ENCODE results near the gene CCDC87.
"Not testable (repeated sequence)": the region's sequence is repeated elsewhere in the genome, so short reads cannot be mapped to it uniquely, and the experiment has no call there.

Gene CCDC87

GRCh38 chr11:66548774-66549630 is 43.9 kb downstream of the CCDC87 start:
- no peak for DNase-seq

DNA sequence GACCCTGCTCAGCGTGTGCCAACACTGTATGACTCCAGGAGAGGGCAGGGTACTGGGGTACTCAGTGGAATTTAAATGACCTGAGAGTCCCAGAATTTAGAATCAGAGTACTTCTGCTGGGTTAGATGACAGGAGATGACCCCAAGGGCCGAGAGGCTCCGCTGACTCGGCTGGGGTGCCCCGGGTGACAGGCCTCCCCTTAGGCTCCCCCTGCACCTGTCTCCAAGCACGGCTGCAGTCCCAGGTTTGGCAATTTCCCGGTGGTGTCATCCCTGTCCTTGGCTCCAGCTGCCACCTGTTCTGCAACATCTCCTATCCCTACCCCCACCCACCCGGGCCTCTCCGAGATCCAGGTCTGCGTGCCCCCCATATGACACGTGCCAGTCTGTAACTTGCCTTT is 44.8 kb downstream of the CCDC87 start:
- DNase-seq: no peak

GRCh38 chr11:66547662-66548009 is 45.2 kb downstream of the CCDC87 start:
- DNase-seq: no peak

- DNase-seq: no peak
These were observed 45.7 kb downstream of the CCDC87 start for GRCh38 chr11:66546966-66547661.

- DNase-seq: no peak
These were observed 46.4 kb downstream of the CCDC87 start, which contains the start of gene ACTN3 for GRCh38 chr11:66546368-66546965. TSS of gene ACTN3 (plus strand) at chr11:66546903. CDS start at chr11:66546938, 35 bp downstream.

GRCh38 chr11:66545701-66546367 is 47.0 kb downstream of the CCDC87 start, which contains the start of gene ZDHHC24:
TSS of gene ZDHHC24 (minus strand) at chr11:66546048. CDS start at chr11:66546003, 45 bp downstream.
- DNase-seq: peak; percentile 92

DNA sequence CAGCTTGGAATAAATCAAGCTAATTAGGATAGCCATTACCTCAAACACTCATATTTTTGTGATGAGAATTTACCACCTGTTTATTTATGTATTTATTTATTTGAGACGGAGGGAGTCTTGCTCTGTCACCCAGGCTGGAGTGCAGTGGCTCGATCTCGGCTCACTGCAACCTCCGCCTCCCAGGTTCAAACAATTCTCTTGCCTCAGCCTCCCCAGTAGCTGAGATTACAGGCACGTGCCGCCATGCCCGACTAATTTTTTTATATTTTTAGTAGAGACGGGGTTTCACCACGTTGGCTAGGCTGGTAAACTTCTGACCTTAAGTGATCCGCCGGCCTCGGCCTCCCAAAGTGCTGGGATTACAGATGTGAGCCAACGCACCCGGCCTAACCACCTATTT is 47.9 kb downstream of the CCDC87 start:
- DNase-seq: not testable (repeated sequence)

GRCh38 chr11:66543263-66544107 is 49.4 kb downstream of the CCDC87 start:
- no peak for DNase-seq

DNA sequence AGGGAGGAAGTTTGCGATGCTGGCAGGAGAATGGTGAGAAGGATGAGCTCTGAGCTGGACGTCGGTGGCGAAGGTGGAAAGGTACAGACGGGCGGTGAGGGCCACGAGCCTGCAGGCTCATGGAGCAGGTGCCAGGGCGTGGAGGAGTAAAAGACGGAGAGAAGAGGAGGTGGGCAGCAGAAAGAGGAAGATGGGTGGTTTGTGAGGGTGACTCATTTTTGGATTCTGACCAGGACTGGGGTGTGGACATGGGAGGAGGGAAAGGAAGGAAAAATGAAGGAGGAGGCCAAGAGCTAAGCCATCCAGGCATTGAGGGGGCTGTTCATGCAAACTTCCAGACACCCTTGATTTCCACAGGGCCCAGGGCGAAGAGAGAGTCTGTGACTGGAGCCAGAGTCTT is 50.5 kb downstream of the CCDC87 start:
- DNase-seq: no peak

DNA sequence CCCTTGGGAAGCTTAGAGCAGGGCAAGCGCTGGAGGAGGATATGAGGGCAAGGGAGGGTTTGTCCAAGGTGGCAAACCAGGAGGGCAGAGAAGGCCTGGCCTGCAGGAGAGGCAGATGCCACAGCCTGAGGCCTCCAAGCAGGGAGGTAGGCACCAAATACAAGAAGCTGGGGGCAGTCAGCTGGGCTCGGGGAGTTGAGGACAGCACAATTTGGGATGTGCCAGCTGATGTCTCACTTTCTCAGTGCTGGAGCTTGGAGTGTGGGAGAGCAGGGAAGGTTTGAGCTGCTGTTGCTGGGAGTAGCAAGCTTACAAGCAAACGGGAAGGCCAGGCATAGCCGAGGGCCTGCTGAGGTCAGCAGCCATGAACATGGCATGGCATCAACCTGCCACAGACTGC is 51.0 kb downstream of the CCDC87 start:
- no peak for DNase-seq

GRCh38 chr11:66540598-66540997 is 52.3 kb downstream of the CCDC87 start:
- DNase-seq: not testable (repeated sequence)
